Common myeloid progenitor, CD34-positive (primary cell): ENCODE results near the gene MIP.
"Not testable (repeated sequence)": the region's sequence is repeated elsewhere in the genome, so short reads cannot be mapped to it uniquely, and the experiment has no call there.

Experiments used
- CTCF ChIA-PET: fragments of 350-600 bp; sonication (Branson Sonifier 250); formaldehyde crosslinking; loops from one replicate; lab custom pipeline; 2021; ENCODE audit warnings: antibody characterized with exemption; lab: Charles Lee
- POLR2A ChIA-PET: fragments of 350-600 bp; sonication (Branson Sonifier 250); formaldehyde crosslinking; loops from one replicate; lab custom pipeline; 2021; ENCODE audit warnings: antibody characterized with exemption; lab: Charles Lee
- DNase-seq, 3 donors: peaks; one replicate each; pipeline versions ENCODE4 v3.0.0 to v3.0.0-alpha.2; 2013
- H3K27ac ChIP-seq, 2 experiments: 1 replicate in 1 of 2; 2 replicates in 1 of 2; pipeline ENCODE4 v1.7.0; 2013; ENCODE audit warnings: inconsistent platforms in 2 of 2, low read length in 2 of 2, mild to moderate bottlenecking in 2 of 2, low read depth in 1 of 2, moderate library complexity in 1 of 2; ENCODE audit not compliant: severe bottlenecking in 2 of 2, insufficient read depth in 1 of 2, poor library complexity in 1 of 2
- H3K27me3 ChIP-seq, 5 experiments: replicated peaks in 2 of 5; 1 replicate in 3 of 5; 2 replicates in 2 of 5; pipeline versions ENCODE4 v1.6.1 to v1.7.0; 2013; ENCODE audit warnings: low read length in 4 of 5, mild to moderate bottlenecking in 2 of 5, moderate library complexity in 2 of 5, inconsistent platforms in 1 of 5; ENCODE audit not compliant: insufficient read depth in 5 of 5, control insufficient read depth in 4 of 5
- H3K36me3 ChIP-seq, 4 experiments: 1 replicate in 2 of 4; 2 replicates in 2 of 4; pipeline versions ENCODE4 v1.6.1 to v1.7.0; 2013; ENCODE audit warnings: low read length in 3 of 4, control low read depth in 1 of 4, mild to moderate bottlenecking in 1 of 4; ENCODE audit not compliant: control insufficient read depth in 4 of 4, insufficient read depth in 4 of 4
- H3K4me1 ChIP-seq, 4 experiments: 1 replicate in 3 of 4; 2 replicates in 1 of 4; pipeline versions ENCODE4 v1.6.1 to v1.7.1; 2013; ENCODE audit warnings: low read length in 3 of 4, mild to moderate bottlenecking in 3 of 4, control low read depth in 1 of 4, inconsistent platforms in 1 of 4, moderate library complexity in 1 of 4; ENCODE audit not compliant: control insufficient read depth in 4 of 4, insufficient read depth in 4 of 4; ENCODE audit errors: control extremely low read depth in 1 of 4
- H3K4me3 ChIP-seq, 7 experiments: 1 replicate in 4 of 7; 2 replicates in 3 of 7; pipeline versions ENCODE4 v1.5.1 to v1.7.0; 2013; ENCODE audit warnings: mild to moderate bottlenecking in 7 of 7, low read length in 6 of 7, moderate library complexity in 6 of 7, inconsistent platforms in 2 of 7, low read depth in 2 of 7, control low read depth in 1 of 7; ENCODE audit not compliant: insufficient read depth in 4 of 7, control insufficient read depth in 1 of 7; ENCODE audit errors: extremely low read depth in 1 of 7
- H3K9me3 ChIP-seq, 5 experiments: 1 replicate in 4 of 5; 2 replicates in 1 of 5; pipeline versions ENCODE4 v1.6.1 to v1.7.1; 2013; ENCODE audit warnings: low read length in 4 of 5, mild to moderate bottlenecking in 2 of 5, inconsistent platforms in 1 of 5, low read depth in 1 of 5, moderate library complexity in 1 of 5; ENCODE audit not compliant: control insufficient read depth in 4 of 5, insufficient read depth in 2 of 5; ENCODE audit errors: control extremely low read depth in 1 of 5
- WGBS: methylation state at CpG from one replicate; pipeline ENCODE4 v1.1.5; 2013; ENCODE audit not compliant: insufficient coverage; 5-methylcytosine and 5-hydroxymethylcytosine counted together

The MIP gene

DNA sequence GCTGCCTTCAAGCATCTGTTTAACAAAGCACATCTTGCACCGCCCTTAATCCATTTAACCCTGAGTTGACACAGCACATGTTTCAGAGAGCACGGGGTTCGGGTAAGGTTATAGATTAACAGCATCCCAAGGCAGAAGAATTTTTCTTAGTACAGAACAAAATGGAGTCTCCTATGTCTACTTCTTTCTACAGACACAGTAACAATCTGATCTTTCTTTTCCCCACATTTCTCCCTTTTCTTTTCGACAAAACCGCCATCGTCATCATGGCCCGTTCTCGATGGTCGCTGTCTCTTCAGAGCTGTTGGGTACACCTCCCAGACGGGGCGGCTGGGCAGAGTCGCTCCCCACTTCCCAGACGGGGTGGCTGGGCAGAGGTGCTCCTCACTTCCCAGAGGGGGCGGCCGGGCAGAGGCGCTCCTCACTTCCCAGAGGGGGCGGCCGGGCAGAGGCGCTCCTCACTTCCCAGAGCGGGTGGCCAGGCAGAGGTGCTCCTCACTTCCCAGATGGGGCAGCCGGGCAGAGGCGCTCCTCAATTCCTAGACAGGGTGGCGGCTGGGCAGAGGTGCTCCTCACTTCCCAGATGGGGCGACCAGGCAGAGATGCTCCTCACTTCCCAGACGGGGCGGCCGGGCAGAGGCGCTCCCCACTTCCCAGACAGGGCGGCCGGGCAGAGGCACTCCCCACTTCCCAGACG is 39.1 kb upstream of the MIP start:
- H3K9me3 ChIP-seq, H3K4me3 ChIP-seq, H3K27ac ChIP-seq, H3K4me1 ChIP-seq, POLR2A ChIA-PET, H3K36me3 ChIP-seq, DNase-seq: not testable (repeated sequence)
- peaks cover 2 to 27% (median 11%) of the 10 kb centered on the region in 5 experiments for H3K27me3 ChIP-seq
- WGBS, result 99% methylated on average over 23 of the region's 31 CpGs
- CTCF ChIA-PET, result interaction anchor here (0.6 to 2.4 kb wide), 3 partner anchors 14 to 18 kb away, joined by 3 to 9 read pairs (median 3); no protein-coding TSS in a partner anchor

DNA sequence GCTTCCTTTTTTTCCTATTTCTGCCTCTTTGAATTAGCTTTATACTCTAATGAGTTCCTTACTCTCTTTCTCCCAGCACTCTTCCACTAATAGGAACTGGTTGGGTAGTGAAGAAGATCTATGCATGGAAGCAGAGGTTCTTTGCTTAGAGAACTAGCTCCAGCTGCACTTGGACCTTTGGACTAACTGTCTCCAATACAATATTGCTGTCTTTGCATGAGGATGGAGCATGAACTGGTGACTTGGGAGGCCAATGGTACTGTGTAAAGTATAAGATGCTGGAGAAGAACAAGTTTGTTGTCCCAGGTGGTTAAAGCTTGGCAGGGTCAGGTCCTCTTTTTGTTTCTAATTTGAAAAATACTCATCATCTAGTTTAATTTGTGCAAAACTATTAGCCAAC is 35.9 kb upstream of the MIP start:
- Histone ChIP-seq H3K9me3 (peaks cover 0 to 3% (median 0%) of the 10 kb centered on the region in 5 experiments), H3K36me3 (no peaks in the 10 kb centered on the region), H3K4me3 (no peak overlapping the region), H3K27me3 (peaks cover 9 to 43% (median 16%) of the 10 kb centered on the region in 5 experiments), H3K4me1 (peaks cover 0 to 16% (median 15%) of the 10 kb centered on the region in 4 experiments), H3K27ac (no peak overlapping the region)
- ChIA-PET POLR2A (no interaction called here), CTCF (interaction anchor here (0.8 to 3.3 kb wide), 5 partner anchors 10 to 104 kb away, joined by 3 to 10 read pairs (median 8); no protein-coding TSS in a partner anchor)
- no peak for DNase-seq

GRCh38 chr12:56488041-56488955 is 33.8 kb upstream of the MIP start, which contains the start of gene GLS2:
Gene GLS2 (minus strand): TSS chr12:56488161. CDS start chr12:56488118, 43 bp downstream.
- WGBS, result 19% methylated on average over 55 of the region's 59 CpGs
- DNase-seq, result peak; percentile 67 to 85 (median 84)
- no peak within 1 kb of the TSS for H3K27ac ChIP-seq
- H3K9me3 ChIP-seq, result peaks cover 0 to 3% (median 0%) of the 10 kb centered on the region in 5 experiments
- CTCF ChIA-PET, result interaction anchor here (0.6 to 1.5 kb wide), 4 partner anchors 19 to 501 kb away, joined by 3 read pairs; no protein-coding TSS in a partner anchor
- H3K27me3 ChIP-seq, result peaks cover 9 to 43% (median 16%) of the 10 kb centered on the region in 5 experiments
- H3K4me3 ChIP-seq, result peak within 1 kb of the TSS; percentile 23 to 73 (median 57)
- POLR2A ChIA-PET, result interaction anchor here (1.3 kb wide), 1 partner anchor 14 kb away, joined by 8 read pairs; no protein-coding TSS in a partner anchor
- H3K4me1 ChIP-seq, result peaks cover 0 to 16% (median 15%) of the 10 kb centered on the region in 4 experiments
- H3K36me3 ChIP-seq, result no peaks in the 10 kb centered on the region

DNA sequence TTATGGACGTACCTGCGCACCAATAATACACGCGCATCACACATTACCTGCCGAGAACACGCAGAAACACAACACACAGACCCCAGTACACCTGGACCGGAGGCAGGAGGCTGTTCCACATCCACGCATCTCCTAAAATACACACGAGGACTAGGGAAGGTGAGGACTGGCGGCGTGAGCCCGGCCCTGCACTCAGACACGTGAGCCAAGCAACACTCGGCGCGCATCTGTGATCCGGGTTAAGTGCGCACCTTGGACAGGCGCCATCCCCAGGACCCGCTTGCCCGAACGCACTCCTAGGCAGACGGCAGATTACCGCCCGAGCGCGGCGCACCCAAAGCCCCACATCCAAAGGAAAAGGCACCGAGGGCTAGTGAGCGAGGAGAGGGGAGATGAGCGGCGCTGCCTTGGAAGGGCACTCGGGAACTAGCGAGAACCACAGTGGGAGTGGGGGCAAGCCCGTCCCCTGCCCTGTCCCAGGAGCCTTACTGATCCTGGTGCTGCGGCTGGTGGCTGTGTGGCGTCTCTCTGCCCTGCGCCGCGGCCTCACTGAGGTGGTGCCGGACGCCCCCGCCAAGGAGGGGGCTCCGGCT is 33.1 kb upstream of the MIP start:
- CTCF ChIA-PET, result interaction anchor here (0.6 kb wide), 1 partner anchor 502 kb away, joined by 3 read pairs; no protein-coding TSS in a partner anchor
- DNase-seq, result peak in 2 of 3 donors; percentile 57 to 65
- POLR2A ChIA-PET, result interaction anchor here (1.3 kb wide), 1 partner anchor 14 kb away, joined by 8 read pairs; no protein-coding TSS in a partner anchor

GRCh38 chr12:56486694-56487093 is 32.2 kb upstream of the MIP start:
- DNase-seq, result no peak
- 84% methylated on average over 6 of the region's 12 CpGs for WGBS
- Histone ChIP-seq H3K27ac (no peak overlapping the region), H3K27me3 (peaks cover 9 to 43% (median 16%) of the 10 kb centered on the region in 5 experiments), H3K4me3 (no peak overlapping the region), H3K4me1 (peaks cover 0 to 16% (median 15%) of the 10 kb centered on the region in 4 experiments), H3K36me3 (no peaks in the 10 kb centered on the region), H3K9me3 (peaks cover 0 to 3% (median 0%) of the 10 kb centered on the region in 5 experiments)
- POLR2A ChIA-PET, result no interaction called here
- CTCF ChIA-PET, result no interaction called here

More for the DNA sequence above, 33.1 kb upstream of the MIP start:
- 11% methylated on average over 40 of the region's 44 CpGs for WGBS
- Histone ChIP-seq H3K27ac (no peak overlapping the region), H3K4me1 (peaks cover 0 to 16% (median 15%) of the 10 kb centered on the region in 4 experiments), H3K4me3 (peak overlapping the region; percentile 23 to 73 (median 57)), H3K36me3 (no peaks in the 10 kb centered on the region), H3K9me3 (peaks cover 0 to 3% (median 0%) of the 10 kb centered on the region in 5 experiments), H3K27me3 (peaks cover 9 to 43% (median 16%) of the 10 kb centered on the region in 5 experiments)

GRCh38 chr12:56484566-56484965 is 30.1 kb upstream of the MIP start:
- peaks cover 3 to 27% (median 11%) of the 10 kb centered on the region in 5 experiments for H3K27me3 ChIP-seq
- no peak for DNase-seq
- ChIA-PET CTCF (interaction anchor here (1.4 to 2.0 kb wide), 2 partner anchors 11 to 181 kb away, joined by 4 to 5 read pairs; no protein-coding TSS in a partner anchor), POLR2A (interaction anchor here (0.6 kb wide), 1 partner anchor 151 kb away, joined by 4 read pairs; no protein-coding TSS in a partner anchor)
- WGBS, result no CpG with 5 or more reads among the region's 1 CpG
- H3K4me3 ChIP-seq, result no peak overlapping the region
- peaks cover 0 to 26% (median 18%) of the 10 kb centered on the region in 4 experiments for H3K4me1 ChIP-seq
- H3K36me3 ChIP-seq, result no peaks in the 10 kb centered on the region
- no peak overlapping the region for H3K27ac ChIP-seq
- H3K9me3 ChIP-seq, result peaks cover 0 to 3% (median 0%) of the 10 kb centered on the region in 5 experiments
